Tibial nerve (tissue), 4 donors: ENCODE measurements around the gene AK3.
A peak's percentile ranks its signal among the peaks of the same experiment; 100 is the strongest.

Experiments
- EP300 ChIP-seq, 2 donors: sonication (generic); formaldehyde crosslinking; IDR thresholded peaks; one replicate each; pipeline ENCODE4 v1.6.1; 2017; ENCODE audit warnings: antibody characterized with exemption in 2 of 2, mild to moderate bottlenecking in 1 of 2
- POLR2A ChIP-seq, 2 donors: fragments of 450-650 bp; IDR thresholded peaks; one replicate each; pipeline ENCODE4 v1.6.1; 2017; ENCODE audit warnings: antibody characterized with exemption in 2 of 2, mild to moderate bottlenecking in 2 of 2, moderate library complexity in 2 of 2
- TF ChIP-seq, protein P1 (sequence below), 5 experiments: fragments of 200-600 bp in 3 of 5; fragments of 450-650 bp in 2 of 5; sonication (generic) in 3 of 5; IDR thresholded peaks; one replicate each; pipeline ENCODE4 v1.5.1; 2016 to 2019; ENCODE audit warnings: antibody characterized with exemption in 5 of 5, mild to moderate bottlenecking in 3 of 5, moderate library complexity in 2 of 5

DNA sequence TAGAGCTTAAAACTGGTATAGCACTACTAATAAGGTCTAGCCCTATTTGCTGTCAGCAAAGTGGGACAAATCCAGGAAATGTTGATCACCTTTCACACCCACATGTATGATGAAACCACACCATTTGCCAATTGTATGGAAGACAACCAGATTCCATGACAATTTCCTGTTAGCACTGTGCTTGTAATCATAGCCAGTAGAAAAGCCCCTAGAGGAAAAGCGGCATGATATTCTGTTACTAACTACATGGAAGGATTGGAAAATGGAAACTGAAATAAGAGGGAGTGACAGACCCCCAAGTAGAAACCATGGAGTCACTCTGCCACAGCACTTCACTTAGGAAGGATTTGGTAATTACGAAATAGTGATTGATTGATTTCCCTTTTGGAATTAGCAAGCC lies 75.6 kb downstream of the AK3 start:
- TF ChIP-seq, protein P1, sequence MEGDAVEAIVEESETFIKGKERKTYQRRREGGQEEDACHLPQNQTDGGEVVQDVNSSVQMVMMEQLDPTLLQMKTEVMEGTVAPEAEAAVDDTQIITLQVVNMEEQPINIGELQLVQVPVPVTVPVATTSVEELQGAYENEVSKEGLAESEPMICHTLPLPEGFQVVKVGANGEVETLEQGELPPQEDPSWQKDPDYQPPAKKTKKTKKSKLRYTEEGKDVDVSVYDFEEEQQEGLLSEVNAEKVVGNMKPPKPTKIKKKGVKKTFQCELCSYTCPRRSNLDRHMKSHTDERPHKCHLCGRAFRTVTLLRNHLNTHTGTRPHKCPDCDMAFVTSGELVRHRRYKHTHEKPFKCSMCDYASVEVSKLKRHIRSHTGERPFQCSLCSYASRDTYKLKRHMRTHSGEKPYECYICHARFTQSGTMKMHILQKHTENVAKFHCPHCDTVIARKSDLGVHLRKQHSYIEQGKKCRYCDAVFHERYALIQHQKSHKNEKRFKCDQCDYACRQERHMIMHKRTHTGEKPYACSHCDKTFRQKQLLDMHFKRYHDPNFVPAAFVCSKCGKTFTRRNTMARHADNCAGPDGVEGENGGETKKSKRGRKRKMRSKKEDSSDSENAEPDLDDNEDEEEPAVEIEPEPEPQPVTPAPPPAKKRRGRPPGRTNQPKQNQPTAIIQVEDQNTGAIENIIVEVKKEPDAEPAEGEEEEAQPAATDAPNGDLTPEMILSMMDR (IDR thresholded peaks at IDR 0.05): no peak
- no peak for TF ChIP-seq POLR2A (IDR thresholded peaks at IDR 0.05)
- TF ChIP-seq EP300 (IDR thresholded peaks at IDR 0.05): peak in 1 of 2 donors; percentile 42
